ENCODE results near the gene GFOD1.

GRCh38 chr6:13314806-13315205, 172.6 kb downstream of the GFOD1 start:
- TF ChIP-seq, protein P1, sequence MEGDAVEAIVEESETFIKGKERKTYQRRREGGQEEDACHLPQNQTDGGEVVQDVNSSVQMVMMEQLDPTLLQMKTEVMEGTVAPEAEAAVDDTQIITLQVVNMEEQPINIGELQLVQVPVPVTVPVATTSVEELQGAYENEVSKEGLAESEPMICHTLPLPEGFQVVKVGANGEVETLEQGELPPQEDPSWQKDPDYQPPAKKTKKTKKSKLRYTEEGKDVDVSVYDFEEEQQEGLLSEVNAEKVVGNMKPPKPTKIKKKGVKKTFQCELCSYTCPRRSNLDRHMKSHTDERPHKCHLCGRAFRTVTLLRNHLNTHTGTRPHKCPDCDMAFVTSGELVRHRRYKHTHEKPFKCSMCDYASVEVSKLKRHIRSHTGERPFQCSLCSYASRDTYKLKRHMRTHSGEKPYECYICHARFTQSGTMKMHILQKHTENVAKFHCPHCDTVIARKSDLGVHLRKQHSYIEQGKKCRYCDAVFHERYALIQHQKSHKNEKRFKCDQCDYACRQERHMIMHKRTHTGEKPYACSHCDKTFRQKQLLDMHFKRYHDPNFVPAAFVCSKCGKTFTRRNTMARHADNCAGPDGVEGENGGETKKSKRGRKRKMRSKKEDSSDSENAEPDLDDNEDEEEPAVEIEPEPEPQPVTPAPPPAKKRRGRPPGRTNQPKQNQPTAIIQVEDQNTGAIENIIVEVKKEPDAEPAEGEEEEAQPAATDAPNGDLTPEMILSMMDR (IDR thresholded peaks at IDR 0.05), result no peak
- TF ChIP-seq EP300 (IDR thresholded peaks at IDR 0.05) (no peak), POLR2A (IDR thresholded peaks at IDR 0.05) (no peak)
